Heart left ventricle (tissue), 16 donors: ENCODE data around the gene ZFP36L1. TPM values are rescaled to one million over a fixed set of nuclear protein-coding genes. Genes with fewer than 3 reads are reported as not detected.
A peak's percentile ranks its signal among the peaks of the same experiment; 100 is the strongest.

Source experiments
- ATAC-seq, 4 donors: fragments of 200-7000 bp; cut with Tn5 transposase; one replicate each; pipeline ENCODE4 v1.9.1; 2020 to 2022; ENCODE audit warnings: moderate library complexity in 4 of 4, mild to moderate bottlenecking in 3 of 4, moderate number of reproducible peaks in 1 of 4
- DNase-seq, 5 donors: peaks; one replicate each; pipeline ENCODE4 v3.0.0-alpha.2; 2020
- H3K27ac ChIP-seq, 12 donors: fragments of 200-600 bp; sonication (generic) in 4 of 12; one replicate each; pipeline versions ENCODE4 v1.5.0 to v1.8.0; 2016 to 2022; ENCODE audit warnings: mild to moderate bottlenecking in 2 of 12
- H3K27me3 ChIP-seq, 9 donors: fragments of 200-600 bp; sonication (generic) in 2 of 9; one replicate each; pipeline versions ENCODE4 v1.5.1 to v1.8.0; 2016 to 2022; ENCODE audit warnings: mild to moderate bottlenecking in 3 of 9
- H3K36me3 ChIP-seq, 9 donors: fragments of 200-600 bp; sonication (generic) in 2 of 9; one replicate each; pipeline versions ENCODE4 v1.5.0 to v1.8.0; 2018 to 2022; ENCODE audit warnings: mild to moderate bottlenecking in 2 of 9
- H3K4me1 ChIP-seq, 12 donors: fragments of 200-600 bp; sonication (generic) in 4 of 12; one replicate each; pipeline versions ENCODE4 v1.5.0 to v1.8.0; 2016 to 2022; ENCODE audit warnings: mild to moderate bottlenecking in 3 of 12
- H3K4me3 ChIP-seq, 12 donors: fragments of 200-600 bp; sonication (generic) in 4 of 12; one replicate each; pipeline versions ENCODE4 v1.5.0 to v1.8.0; 2017 to 2022; ENCODE audit warnings: mild to moderate bottlenecking in 9 of 12, moderate library complexity in 4 of 12
- H3K9me3 ChIP-seq, 12 donors: fragments of 200-600 bp; sonication (generic) in 4 of 12; one replicate each; pipeline versions ENCODE4 v1.5.0 to v1.8.0; 2016 to 2022; ENCODE audit warnings: mild to moderate bottlenecking in 1 of 12
- CTCF ChIP-seq, 12 donors: fragments of 200-600 bp; sonication (generic) in 4 of 12; IDR thresholded peaks; one replicate each; pipeline versions ENCODE4 v1.5.0 to v1.8.0; 2018 to 2022; ENCODE audit warnings: antibody characterized with exemption in 12 of 12, mild to moderate bottlenecking in 5 of 12
- POLR2A ChIP-seq, 2 donors: fragments of 450-650 bp; IDR thresholded peaks; one replicate each; pipeline ENCODE4 v1.6.1; 2017; ENCODE audit warnings: antibody characterized with exemption in 2 of 2, mild to moderate bottlenecking in 2 of 2, moderate library complexity in 2 of 2
- WGBS, 4 donors: extraction: QIAGEN DNeasy Blood & Tissue Kit in 2 of 4; methylation state at CpG; one replicate each; pipeline versions ENCODE4 v1.1.5 to v1.1.7; 2013 to 2018; 5-methylcytosine and 5-hydroxymethylcytosine counted together
- intact Hi-C, 10 donors: fragments of 100-400 bp; cut with DNase I; formaldehyde crosslinking; loops; one replicate each; pipeline versions ENCODE4 v1.11.1 to v1.14.2; 2022
- polyA plus RNA-seq, 2 donors: library from polyadenylated mRNA; stranded (reverse); fragments of 200-250 nt; gene quantifications; one replicate each; pipeline ENCODE4 v1.2.3, GENCODE V29; 2013
- total RNA-seq, 9 donors: library from RNA; depleted of rRNA in 2 of 9; stranded (reverse); fragments of >200 nt in 2 of 9; fragmentation: NEBNext Ultra II Directional in 3 of 9; extraction: Animal tissue kit (Norgen Biotek cat#: 25700) in 3 of 9; gene quantifications; one replicate each; pipeline versions ENCODE4 v1.1.0 to v1.2.4, GENCODE V29; 2016 to 2023
- donor health status: ischemic (EF 13 %, LVEDD 7.1; RV severe dilation, severe dysfunction).
- donor health status: healthy with polysubstance abuse.
- donor health status: DM: no; HTN: yes; CAD: no.
- donor health status: DM: no; HTN: no; CAD: no.
- donor health status: ischemic (EF 25% LVEDD 6.9; RV normal size, moderate dysfunction).
- donor health status: ischemic (EF 25% LVEDD 5.7; RV mildly dilated, moderate dysfunction).
- donor health status: healthy.
- donor health status: DM: yes; HTN: yes; CAD: no.
- donor health status: ischemic (EF 35%, LVEDD 5.7; RV mildly dilated, moderate dysfunction).
- donor health status: nonischemic (EF 11% LVEDD 7.7; RV severe dilation, severe dysfunction).
- donor health status: DM: yes; HTN: yes; CAD: no.
- donor health status: PGD.
- donor health status: ischemic (EF 29% LVEDD 5.4; RV normal size, mild dysfunction).
- donor health status: nonischemic (EF 23%, LVEDD 6.1; RV moderate dilation, normal function).

ZFP36L1 gene
- total and polyA plus RNA-seq, 11 donors: 21.2 to 183 (median 68.9) TPM

- WGBS, 4 donors: 78 to 88% (median 81%) methylated on average over 14 of the region's 14 CpGs
- H3K9me3 ChIP-seq: no peaks in the 10 kb centered on the region
- intact Hi-C loops: loop anchor here in 5 of 10 donors (5.0 to 10.0 kb wide), 6 partner anchors 44 to 527 kb away; no protein-coding TSS in a partner anchor
- H3K4me3 ChIP-seq: peak overlapping the region in 1 of 12 donors; percentile 30
- TF ChIP-seq POLR2A (IDR thresholded peaks at IDR 0.05) (no peak), CTCF (IDR thresholded peaks at IDR 0.05) (no peak)
- H3K27me3 ChIP-seq: no peaks in the 10 kb centered on the region
- DNase-seq (peak in 2 of 5 donors; percentile 15 to 26), ATAC-seq (peak in 2 of 4 donors; percentile 6 to 9)
- peak overlapping the region in 11 of 12 donors; percentile 26 to 90 (median 53) for H3K27ac ChIP-seq
- H3K36me3 ChIP-seq: peaks cover 0 to under 1% (median 0%) of the 10 kb centered on the region in 9 donors
- H3K4me1 ChIP-seq: peaks cover 0 to 66% (median 33%) of the 10 kb centered on the region in 12 donors
These were observed 11.5 kb downstream of the ZFP36L1 start for GRCh38 chr14:68781161-68782021.

GRCh38 chr14:68780358-68781160 lies 12.3 kb downstream of the ZFP36L1 start:
- intact Hi-C loops: loop anchor here in 5 of 10 donors (5.0 to 10.0 kb wide), 6 partner anchors 43 to 526 kb away; no protein-coding TSS in a partner anchor
- H3K4me1 ChIP-seq: peaks cover 0 to 60% (median 32%) of the 10 kb centered on the region in 12 donors
- ATAC-seq (peak; percentile 54 to 92 (median 82)), DNase-seq (peak; percentile 76 to 86 (median 78))
- H3K27ac ChIP-seq: peak overlapping the region; percentile 26 to 90 (median 56)
- whole genome bisulfite sequencing, 4 donors: 56 to 67% (median 61%) methylated on average over 7 of the region's 7 CpGs
- H3K4me3 ChIP-seq: peak overlapping the region in 1 of 12 donors; percentile 30
- no peaks in the 10 kb centered on the region for H3K36me3 ChIP-seq
- peaks cover 0 to 3% (median 0%) of the 10 kb centered on the region in 12 donors for H3K9me3 ChIP-seq
- no peaks in the 10 kb centered on the region for H3K27me3 ChIP-seq
- TF ChIP-seq POLR2A (IDR thresholded peaks at IDR 0.05): no peak
- no peak for TF ChIP-seq CTCF (IDR thresholded peaks at IDR 0.05)

- TF ChIP-seq CTCF (IDR thresholded peaks at IDR 0.05): no peak
- TF ChIP-seq POLR2A (IDR thresholded peaks at IDR 0.05): no peak
- Histone ChIP-seq H3K27me3 (no peaks in the 10 kb centered on the region), H3K4me3 (peak overlapping the region in 1 of 12 donors; percentile 30), H3K36me3 (no peaks in the 10 kb centered on the region), H3K27ac (peak overlapping the region in 9 of 12 donors; percentile 26 to 90 (median 68)), H3K9me3 (peaks cover 0 to 9% (median 4%) of the 10 kb centered on the region in 12 donors), H3K4me1 (peaks cover 0 to 53% (median 31%) of the 10 kb centered on the region in 12 donors)
- ATAC-seq (no peak), DNase-seq (peak in 3 of 5 donors; percentile 15 to 19 (median 18))
- intact Hi-C loops: loop anchor here in 5 of 10 donors (5.0 to 10.0 kb wide), 7 partner anchors 43 to 525 kb away; no protein-coding TSS in a partner anchor
- 68 to 77% (median 74%) methylated on average over 9 of the region's 9 CpGs for WGBS, 4 donors
These were observed 13.0 kb downstream of the ZFP36L1 start for GRCh38 chr14:68779761-68780323.
